Duodenal mucosa (tissue), 2 donors: ENCODE results near the gene DNAJC30.
A peak's percentile ranks its signal among the peaks of the same experiment; 100 is the strongest.
"Not testable (repeated sequence)": the region's sequence is repeated elsewhere in the genome, so short reads cannot be mapped to it uniquely, and the experiment has no call there.

Source experiments
- H3K27ac ChIP-seq: one replicate; pipeline ENCODE4 v1.7.0; 2013; ENCODE audit warnings: low read depth, low read length
- H3K27me3 ChIP-seq, 2 donors: one replicate each; pipeline ENCODE4 v1.7.0; 2013; ENCODE audit warnings: low read length in 2 of 2, control low read depth in 1 of 2; ENCODE audit not compliant: insufficient read depth in 2 of 2, control insufficient read depth in 1 of 2
- H3K36me3 ChIP-seq, 2 donors: one replicate each; pipeline ENCODE4 v1.7.0; 2013; ENCODE audit warnings: low read length in 2 of 2, control low read depth in 1 of 2; ENCODE audit not compliant: insufficient read depth in 2 of 2, control insufficient read depth in 1 of 2
- H3K4me1 ChIP-seq, 2 donors: one replicate each; pipeline ENCODE4 v1.7.0; 2013; ENCODE audit warnings: low read length in 2 of 2, control low read depth in 1 of 2; ENCODE audit not compliant: insufficient read depth in 2 of 2, control insufficient read depth in 1 of 2
- H3K4me3 ChIP-seq, 2 donors: one replicate each; pipeline ENCODE4 v1.7.0; 2013; ENCODE audit warnings: low read length in 2 of 2, low read depth in 1 of 2
- H3K9ac ChIP-seq, 2 donors: one replicate each; pipeline ENCODE4 v1.7.0; 2013; ENCODE audit warnings: low read length in 2 of 2, low read depth in 1 of 2
- H3K9me3 ChIP-seq, 2 donors: one replicate each; pipeline ENCODE4 v1.7.0; 2013; ENCODE audit warnings: low read length in 2 of 2, control low read depth in 1 of 2; ENCODE audit not compliant: control insufficient read depth in 1 of 2

Gene DNAJC30

GRCh38 chr7:73720443-73720842 is 37.2 kb upstream of the DNAJC30 start:
- H3K4me3 ChIP-seq, H3K27me3 ChIP-seq, H3K9ac ChIP-seq, H3K36me3 ChIP-seq, H3K9me3 ChIP-seq, H3K27ac ChIP-seq: not testable (repeated sequence)
- H3K4me1 ChIP-seq, result peaks cover 20 to 33% of the 10 kb centered on the region in 2 donors

- Histone ChIP-seq H3K9me3 (no peaks in the 10 kb centered on the region), H3K4me3 (peak overlapping the region; percentile 50 to 66), H3K27ac (no peak overlapping the region), H3K27me3 (peaks cover 0 to 3% of the 10 kb centered on the region in 2 donors), H3K4me1 (peaks cover 22 to 35% of the 10 kb centered on the region in 2 donors), H3K9ac (no peak overlapping the region), H3K36me3 (no peaks in the 10 kb centered on the region)
Measured at GRCh38 chr7:73719806-73720169, 36.5 kb upstream of the DNAJC30 start.

DNA sequence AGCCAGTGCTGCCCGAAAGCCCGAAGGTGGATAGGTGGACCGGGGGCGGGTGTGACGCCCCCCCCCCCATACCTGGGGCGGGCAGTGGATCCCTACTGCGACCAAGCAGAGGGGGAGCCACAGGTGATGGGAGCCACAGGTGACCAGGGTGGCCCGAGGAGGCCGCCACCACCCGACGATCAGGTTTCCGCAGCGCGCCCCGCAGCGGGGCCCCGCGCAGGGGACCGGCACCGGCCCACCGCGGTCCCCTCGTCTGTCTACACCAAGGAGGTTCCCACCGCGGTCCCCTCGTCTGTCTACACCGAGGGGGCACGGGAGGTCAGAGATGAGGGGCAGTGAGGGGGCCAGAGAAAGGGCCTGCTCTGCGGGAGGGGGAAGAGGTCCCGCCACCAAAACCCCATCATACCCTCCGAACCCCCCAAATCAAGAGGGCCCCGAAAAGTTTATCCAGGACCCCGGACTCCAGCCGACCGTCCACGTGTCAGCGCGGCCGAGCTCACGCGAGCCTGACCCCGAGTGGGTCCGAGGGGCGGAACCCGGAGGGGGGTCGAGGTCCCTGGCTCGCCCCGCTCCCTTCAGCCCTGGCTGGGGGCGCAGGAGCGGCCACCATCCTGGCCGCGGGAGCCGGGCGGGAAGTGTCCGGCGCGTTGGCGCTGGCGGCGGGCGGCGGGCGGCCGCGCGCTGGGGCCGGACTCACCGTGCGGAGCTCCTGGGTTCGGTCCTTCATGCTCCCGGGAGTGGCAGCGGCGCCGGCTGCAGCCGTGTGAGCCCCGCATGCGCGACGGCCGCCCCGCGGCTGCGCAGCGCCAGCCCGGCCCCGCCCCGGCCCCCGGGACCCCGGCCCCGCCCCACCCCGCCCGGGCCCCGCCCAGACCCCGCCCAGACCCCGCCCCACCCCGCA is 35.9 kb upstream of the DNAJC30 start, which contains the start of gene STX1A:
Gene STX1A (minus strand): TSS at position 765 of the 901 bp plus-strand sequence. CDS start 38 bp downstream, at position 727.
- no peaks in the 10 kb centered on the region for H3K36me3 ChIP-seq
- no peaks in the 10 kb centered on the region for H3K9me3 ChIP-seq
- H3K27ac ChIP-seq, result no peak within 1 kb of the TSS
- H3K4me1 ChIP-seq, result peaks cover 22 to 35% of the 10 kb centered on the region in 2 donors
- H3K4me3 ChIP-seq, result peak within 1 kb of the TSS; percentile 70 to 79
- H3K27me3 ChIP-seq, result peaks cover 0 to 3% of the 10 kb centered on the region in 2 donors
- H3K9ac ChIP-seq, result peak within 1 kb of the TSS; percentile 54 to 61

DNA sequence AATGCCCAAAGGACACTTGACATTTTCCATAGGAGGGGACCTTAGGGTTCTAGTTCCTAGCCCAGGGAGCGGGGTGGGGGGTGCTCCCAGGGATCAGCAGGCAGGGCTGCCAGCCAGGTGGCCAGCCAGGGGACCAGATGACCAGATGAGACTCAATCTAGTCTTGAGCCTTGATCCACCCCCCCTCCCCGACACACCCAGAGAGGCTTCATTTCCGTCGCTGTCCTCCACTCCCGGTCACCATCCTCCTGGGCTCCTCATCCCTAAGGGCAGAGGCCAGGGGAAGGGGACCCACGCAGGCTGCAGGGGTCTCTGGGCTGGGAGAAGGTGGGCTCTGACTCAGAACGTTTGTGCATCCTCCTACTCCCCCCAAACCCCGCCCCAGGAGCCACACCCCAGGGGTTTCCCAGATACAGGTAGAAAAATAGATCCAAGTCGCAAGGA is 35.2 kb upstream of the DNAJC30 start:
- Histone ChIP-seq H3K9me3 (no peaks in the 10 kb centered on the region), H3K36me3 (no peaks in the 10 kb centered on the region), H3K9ac (peak overlapping the region; percentile 54 to 61), H3K27ac (no peak overlapping the region), H3K27me3 (peaks cover 0 to 3% of the 10 kb centered on the region in 2 donors), H3K4me3 (peak overlapping the region; percentile 70 to 79), H3K4me1 (peaks cover 22 to 35% of the 10 kb centered on the region in 2 donors)

DNA sequence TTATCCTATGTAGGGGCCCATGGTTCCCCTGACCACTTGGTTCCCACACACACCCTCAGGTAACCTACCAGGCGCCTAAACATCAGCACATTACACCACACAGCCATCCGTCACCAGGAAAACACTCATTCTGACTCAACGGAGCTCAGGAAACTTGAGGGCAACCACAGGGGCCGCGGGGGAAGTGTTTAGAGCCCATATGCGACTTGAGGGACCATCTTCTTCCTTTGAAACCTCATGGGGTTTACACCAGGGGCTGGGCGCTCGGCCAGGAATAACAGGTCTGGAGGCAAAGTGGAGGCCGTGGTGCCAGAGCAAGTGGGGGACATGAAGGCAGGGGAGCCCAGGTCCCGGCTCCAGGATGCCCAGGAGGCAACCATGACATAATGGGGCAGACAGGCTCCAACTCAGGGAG is 34.7 kb upstream of the DNAJC30 start:
- Histone ChIP-seq H3K4me1 (peaks cover 22 to 35% of the 10 kb centered on the region in 2 donors), H3K27me3 (peaks cover 0 to 3% of the 10 kb centered on the region in 2 donors)

DNA sequence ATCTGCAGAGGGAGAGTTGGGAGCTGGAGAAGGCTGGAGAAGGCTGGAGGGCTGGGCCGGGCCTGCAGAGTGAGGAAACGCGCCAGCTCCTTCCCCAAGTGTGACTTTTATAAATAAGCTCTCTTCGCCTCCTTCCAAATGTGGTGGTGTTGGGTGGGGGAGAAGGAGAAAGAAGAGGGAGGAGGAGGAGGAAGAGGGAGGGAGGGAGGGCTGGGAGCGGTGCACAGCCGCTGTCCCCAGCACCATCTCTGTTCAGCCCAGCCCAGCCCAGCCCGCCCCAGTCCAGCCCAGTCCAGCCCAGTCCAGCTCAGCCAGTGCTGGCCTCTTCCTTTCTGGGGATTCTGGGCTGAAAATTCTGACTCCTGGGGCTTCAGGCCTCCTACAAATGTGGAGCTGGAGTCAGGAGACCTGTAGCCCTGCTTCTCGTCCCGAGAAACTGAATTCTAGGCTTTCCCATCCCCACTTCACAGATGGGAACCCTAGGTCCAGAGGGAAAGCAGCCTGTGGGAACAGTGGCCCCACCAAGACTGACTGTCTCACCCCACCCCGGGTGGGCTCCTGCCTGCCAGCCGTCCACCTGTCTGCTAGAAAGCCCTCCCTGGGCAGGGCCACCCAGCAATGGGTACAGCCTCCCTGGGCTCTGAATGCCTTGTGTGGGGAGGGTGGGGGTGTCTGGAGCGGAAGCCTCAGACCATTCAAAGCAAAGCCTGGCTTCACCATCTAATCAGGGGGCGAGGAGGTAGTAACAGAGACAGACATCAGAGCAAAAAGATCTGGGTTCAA is 34.0 kb upstream of the DNAJC30 start:
- no peak overlapping the region for H3K27ac ChIP-seq

More for the DNA sequence above, 34.7 kb upstream of the DNAJC30 start:
- H3K36me3 ChIP-seq, result no peaks in the 10 kb centered on the region
- no peaks in the 10 kb centered on the region for H3K9me3 ChIP-seq
- H3K4me3 ChIP-seq, result no peak overlapping the region
- no peak overlapping the region for H3K27ac ChIP-seq
- H3K9ac ChIP-seq, result peak overlapping the region; percentile 32 to 61

DNA sequence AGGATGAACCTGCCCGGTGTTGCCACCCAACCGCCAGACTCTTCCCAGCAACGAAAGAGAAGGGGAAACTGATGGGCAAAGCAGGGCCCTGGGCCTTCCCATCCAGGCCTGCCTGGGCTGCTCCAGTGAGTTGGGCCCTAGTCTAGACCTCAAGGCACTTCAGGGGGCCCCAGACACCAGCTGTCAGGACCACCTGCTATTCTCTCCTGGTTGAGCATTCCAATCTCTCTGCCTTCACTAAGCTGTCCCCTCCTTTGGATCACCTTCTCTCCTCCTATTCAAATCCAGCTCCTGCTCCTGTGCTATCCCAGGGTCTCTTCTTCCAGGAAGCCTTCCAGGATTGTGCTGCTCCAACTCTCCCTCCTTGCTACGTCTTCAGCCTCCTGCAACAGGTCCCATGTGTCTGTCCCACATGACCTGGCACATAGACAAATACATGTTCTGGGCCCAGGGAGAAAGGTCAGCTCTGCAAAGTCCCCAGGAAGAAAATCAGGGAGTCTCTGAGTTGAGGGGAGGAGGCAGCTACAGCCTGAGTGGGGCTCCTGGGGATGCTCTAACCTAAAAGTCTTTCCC is 33.2 kb upstream of the DNAJC30 start:
- Histone ChIP-seq H3K4me1 (peaks cover 22 to 35% of the 10 kb centered on the region in 2 donors), H3K9ac (no peak overlapping the region), H3K36me3 (no peaks in the 10 kb centered on the region), H3K27ac (no peak overlapping the region), H3K9me3 (no peaks in the 10 kb centered on the region), H3K27me3 (peaks cover 0 to 3% of the 10 kb centered on the region in 2 donors), H3K4me3 (no peak overlapping the region)

More for the DNA sequence above, 34.0 kb upstream of the DNAJC30 start:
- H3K9me3 ChIP-seq, result no peaks in the 10 kb centered on the region
- peak overlapping the region in 1 of 2 donors; percentile 61 for H3K9ac ChIP-seq
- H3K4me1 ChIP-seq, result peaks cover 22 to 35% of the 10 kb centered on the region in 2 donors
- H3K36me3 ChIP-seq, result no peaks in the 10 kb centered on the region
- H3K4me3 ChIP-seq, result no peak overlapping the region
- peaks cover 0 to 3% of the 10 kb centered on the region in 2 donors for H3K27me3 ChIP-seq

DNA sequence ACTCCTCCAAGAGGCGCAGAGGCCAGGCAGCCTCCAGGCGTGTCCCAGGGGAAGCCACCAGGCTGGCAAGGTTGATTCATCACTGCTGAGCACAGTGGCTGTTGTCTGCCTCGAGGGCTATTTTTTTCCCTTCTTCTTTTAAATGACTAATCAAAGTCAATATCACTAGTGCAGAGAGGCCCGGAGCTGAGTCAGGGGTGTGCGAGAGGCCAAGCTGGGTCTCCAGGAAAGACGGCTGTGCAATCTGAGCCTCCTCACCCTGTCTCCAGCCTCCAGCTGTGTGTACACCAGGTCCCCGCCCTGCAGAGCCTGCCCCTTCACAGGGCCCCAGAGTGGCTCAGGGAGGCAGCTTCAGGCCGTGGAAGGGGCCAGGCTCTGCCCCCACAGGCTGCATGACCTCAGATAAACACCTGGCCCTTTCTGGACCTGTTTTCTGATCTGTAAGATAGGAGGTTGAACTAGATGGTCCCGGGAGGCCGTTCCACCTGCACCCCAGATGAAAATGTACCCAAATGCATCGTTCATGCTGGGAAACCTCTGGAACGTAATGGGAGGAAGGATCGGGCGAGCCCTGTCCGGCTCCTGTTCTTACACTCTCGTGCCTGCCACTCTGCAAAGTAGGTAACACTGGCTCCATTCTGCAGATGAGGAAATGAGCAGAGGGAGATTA is 32.5 kb upstream of the DNAJC30 start:
- Histone ChIP-seq H3K4me1 (peaks cover 22 to 35% of the 10 kb centered on the region in 2 donors), H3K9ac (no peak overlapping the region)

GRCh38 chr7:73713319-73713718 is 30.1 kb upstream of the DNAJC30 start:
- not testable (repeated sequence) for H3K27me3 ChIP-seq, H3K27ac ChIP-seq, H3K9ac ChIP-seq, H3K4me3 ChIP-seq, H3K9me3 ChIP-seq, H3K36me3 ChIP-seq
- H3K4me1 ChIP-seq, result peaks cover 16 to 24% of the 10 kb centered on the region in 2 donors

More for the DNA sequence above, 32.5 kb upstream of the DNAJC30 start:
- no peaks in the 10 kb centered on the region for H3K9me3 ChIP-seq
- H3K27ac ChIP-seq, result no peak overlapping the region
- no peaks in the 10 kb centered on the region for H3K36me3 ChIP-seq
- H3K27me3 ChIP-seq, result peaks cover 0 to 3% of the 10 kb centered on the region in 2 donors
- no peak overlapping the region for H3K4me3 ChIP-seq
